Measurements from ENCODE around the gene ANXA2R.

Gene ANXA2R

DNA sequence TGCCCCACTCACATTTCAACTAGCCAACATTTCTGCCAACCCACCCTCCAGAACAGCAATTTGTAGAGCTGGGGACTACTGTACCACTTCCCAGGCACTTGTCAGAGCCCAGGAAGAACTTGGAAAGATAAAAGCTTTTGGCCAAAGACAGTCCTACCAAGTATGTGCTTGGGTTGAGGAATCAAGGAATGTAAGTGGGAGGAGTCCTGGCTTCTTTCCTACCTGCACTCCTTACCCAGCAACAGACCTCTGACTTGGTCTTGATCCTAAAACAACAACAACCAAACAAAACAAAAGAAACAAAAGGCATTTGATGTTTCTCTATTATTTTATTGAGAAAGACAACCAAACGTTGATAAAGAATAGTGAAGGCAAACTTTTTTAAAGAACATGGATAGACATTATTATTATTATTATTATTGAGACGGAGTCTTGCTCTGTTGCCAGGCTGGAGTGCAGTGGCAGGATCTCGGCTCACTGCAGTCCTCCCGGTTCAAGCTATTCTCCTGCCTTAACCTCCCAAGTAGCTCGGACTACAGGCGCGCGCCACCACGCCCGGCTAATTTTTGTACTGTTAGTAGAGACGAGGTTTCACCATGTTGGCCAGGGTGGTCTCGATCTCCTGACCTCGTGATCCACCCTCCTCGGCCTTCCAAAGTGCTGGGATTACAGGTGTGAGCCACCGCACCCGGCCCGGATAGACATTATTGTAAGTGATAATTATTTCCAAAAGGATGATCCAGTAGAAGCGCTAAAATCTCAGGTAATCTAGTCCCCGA lies 33.5 kb downstream of the ANXA2R start:
- no peaks in the 10 kb centered on the region for H3K27me3 ChIP-seq (ENCODE audit: control insufficient read depth, low read length)
- H4K20me1 ChIP-seq (ENCODE audit: control insufficient read depth, insufficient read depth, low read depth, low read length), result no peaks in the 10 kb centered on the region
- peak overlapping the region; percentile 83 for H3K4me3 ChIP-seq (ENCODE audit: low read length)
- peaks cover 23% of the 10 kb centered on the region for H3F3A ChIP-seq (ENCODE audit: control insufficient read depth, insufficient read depth)
- peaks cover 29% of the 10 kb centered on the region for H3K4me1 ChIP-seq (ENCODE audit: control insufficient read depth, low read length)
- peak overlapping the region; percentile 94 for H3K4me2 ChIP-seq (ENCODE audit: low read length)
- H3K9me3 ChIP-seq (ENCODE audit: control insufficient read depth, insufficient read depth, low read length), result no peaks in the 10 kb centered on the region
- no peaks in the 10 kb centered on the region for H3K79me2 ChIP-seq (ENCODE audit: control insufficient read depth, low read length)
- H3K27ac ChIP-seq (ENCODE audit: low read depth, low read length), result no peak overlapping the region
- TF ChIP-seq, protein P1, sequence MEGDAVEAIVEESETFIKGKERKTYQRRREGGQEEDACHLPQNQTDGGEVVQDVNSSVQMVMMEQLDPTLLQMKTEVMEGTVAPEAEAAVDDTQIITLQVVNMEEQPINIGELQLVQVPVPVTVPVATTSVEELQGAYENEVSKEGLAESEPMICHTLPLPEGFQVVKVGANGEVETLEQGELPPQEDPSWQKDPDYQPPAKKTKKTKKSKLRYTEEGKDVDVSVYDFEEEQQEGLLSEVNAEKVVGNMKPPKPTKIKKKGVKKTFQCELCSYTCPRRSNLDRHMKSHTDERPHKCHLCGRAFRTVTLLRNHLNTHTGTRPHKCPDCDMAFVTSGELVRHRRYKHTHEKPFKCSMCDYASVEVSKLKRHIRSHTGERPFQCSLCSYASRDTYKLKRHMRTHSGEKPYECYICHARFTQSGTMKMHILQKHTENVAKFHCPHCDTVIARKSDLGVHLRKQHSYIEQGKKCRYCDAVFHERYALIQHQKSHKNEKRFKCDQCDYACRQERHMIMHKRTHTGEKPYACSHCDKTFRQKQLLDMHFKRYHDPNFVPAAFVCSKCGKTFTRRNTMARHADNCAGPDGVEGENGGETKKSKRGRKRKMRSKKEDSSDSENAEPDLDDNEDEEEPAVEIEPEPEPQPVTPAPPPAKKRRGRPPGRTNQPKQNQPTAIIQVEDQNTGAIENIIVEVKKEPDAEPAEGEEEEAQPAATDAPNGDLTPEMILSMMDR (IDR thresholded peaks at IDR 0.05; ENCODE audit: low read depth, low read length, poor library complexity, severe bottlenecking), result no peak
- TF ChIP-seq EZH2phosphoT487 (IDR thresholded peaks at IDR 0.05; ENCODE audit: borderline replicate concordance, low read length), result no peak
- no peaks in the 10 kb centered on the region for H3K36me3 ChIP-seq (ENCODE audit: control insufficient read depth, low read length)
- no peaks in the 10 kb centered on the region for H3K9me2 ChIP-seq (replicated peaks; ENCODE audit: control insufficient read depth, low read length)

DNA sequence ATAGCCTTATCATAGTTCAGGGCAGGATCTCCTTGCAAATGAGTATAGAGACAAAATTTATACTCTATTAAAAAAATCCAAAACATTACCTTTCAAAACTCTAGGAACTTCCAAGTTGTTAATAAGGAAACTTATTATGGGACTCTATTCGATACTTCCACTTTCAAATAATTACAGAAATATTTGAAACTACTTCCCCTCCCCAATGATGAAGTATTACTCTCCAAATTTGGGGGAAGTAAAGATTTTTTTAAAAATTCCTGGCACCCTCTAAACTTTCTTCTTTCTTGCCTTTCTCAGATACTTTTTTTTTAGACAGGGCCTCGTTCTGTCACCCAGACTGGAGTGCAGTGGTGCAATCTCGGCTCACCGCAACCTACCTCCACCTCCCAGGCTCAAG lies 35.1 kb downstream of the ANXA2R start:
- no peaks in the 10 kb centered on the region for H4K20me1 ChIP-seq (ENCODE audit: control insufficient read depth, insufficient read depth, low read depth, low read length)
- no peak overlapping the region for H3K27ac ChIP-seq (ENCODE audit: low read depth, low read length)
- H3K9me2 ChIP-seq (replicated peaks; ENCODE audit: control insufficient read depth, low read length), result no peaks in the 10 kb centered on the region
- no peak overlapping the region for H3K4me3 ChIP-seq (ENCODE audit: low read length)
- no peaks in the 10 kb centered on the region for H3K9me3 ChIP-seq (ENCODE audit: control insufficient read depth, insufficient read depth, low read length)
- H3F3A ChIP-seq (ENCODE audit: control insufficient read depth, insufficient read depth), result peaks cover 14% of the 10 kb centered on the region
- no peaks in the 10 kb centered on the region for H3K27me3 ChIP-seq (ENCODE audit: control insufficient read depth, low read length)
- no peaks in the 10 kb centered on the region for H3K79me2 ChIP-seq (ENCODE audit: control insufficient read depth, low read length)
- no peak for TF ChIP-seq EZH2phosphoT487 (IDR thresholded peaks at IDR 0.05; ENCODE audit: borderline replicate concordance, low read length)
- TF ChIP-seq, protein P1 (IDR thresholded peaks at IDR 0.05; ENCODE audit: low read depth, low read length, poor library complexity, severe bottlenecking), result no peak
- H3K4me1 ChIP-seq (ENCODE audit: control insufficient read depth, low read length), result peaks cover 18% of the 10 kb centered on the region
- H3K4me2 ChIP-seq (ENCODE audit: low read length), result no peak overlapping the region
- no peaks in the 10 kb centered on the region for H3K36me3 ChIP-seq (ENCODE audit: control insufficient read depth, low read length)

GRCh38 chr5:43001748-43002147 lies 38.4 kb downstream of the ANXA2R start:
- no peaks in the 10 kb centered on the region for H3K9me3 ChIP-seq (ENCODE audit: control insufficient read depth, insufficient read depth, low read length)
- no peak overlapping the region for H3K27ac ChIP-seq (ENCODE audit: low read depth, low read length)
- H3K36me3 ChIP-seq (ENCODE audit: control insufficient read depth, low read length), result no peaks in the 10 kb centered on the region
- TF ChIP-seq, protein P1 (IDR thresholded peaks at IDR 0.05; ENCODE audit: low read depth, low read length, poor library complexity, severe bottlenecking), result no peak
- TF ChIP-seq EZH2phosphoT487 (IDR thresholded peaks at IDR 0.05; ENCODE audit: borderline replicate concordance, low read length), result no peak
- H3K79me2 ChIP-seq (ENCODE audit: control insufficient read depth, low read length), result no peaks in the 10 kb centered on the region
- no peaks in the 10 kb centered on the region for H4K20me1 ChIP-seq (ENCODE audit: control insufficient read depth, insufficient read depth, low read depth, low read length)
- no peaks in the 10 kb centered on the region for H3K9me2 ChIP-seq (replicated peaks; ENCODE audit: control insufficient read depth, low read length)
- no peaks in the 10 kb centered on the region for H3K4me1 ChIP-seq (ENCODE audit: control insufficient read depth, low read length)
- peaks cover 11% of the 10 kb centered on the region; the same call in 1 of the 2 replicates for H3F3A ChIP-seq (ENCODE audit: control insufficient read depth, insufficient read depth)
- H3K4me3 ChIP-seq (ENCODE audit: low read length), result no peak overlapping the region
- H3K27me3 ChIP-seq (ENCODE audit: control insufficient read depth, low read length), result no peaks in the 10 kb centered on the region
- no peak overlapping the region for H3K4me2 ChIP-seq (ENCODE audit: low read length)
